ENCODE measurements around the gene PBX3.

DNA sequence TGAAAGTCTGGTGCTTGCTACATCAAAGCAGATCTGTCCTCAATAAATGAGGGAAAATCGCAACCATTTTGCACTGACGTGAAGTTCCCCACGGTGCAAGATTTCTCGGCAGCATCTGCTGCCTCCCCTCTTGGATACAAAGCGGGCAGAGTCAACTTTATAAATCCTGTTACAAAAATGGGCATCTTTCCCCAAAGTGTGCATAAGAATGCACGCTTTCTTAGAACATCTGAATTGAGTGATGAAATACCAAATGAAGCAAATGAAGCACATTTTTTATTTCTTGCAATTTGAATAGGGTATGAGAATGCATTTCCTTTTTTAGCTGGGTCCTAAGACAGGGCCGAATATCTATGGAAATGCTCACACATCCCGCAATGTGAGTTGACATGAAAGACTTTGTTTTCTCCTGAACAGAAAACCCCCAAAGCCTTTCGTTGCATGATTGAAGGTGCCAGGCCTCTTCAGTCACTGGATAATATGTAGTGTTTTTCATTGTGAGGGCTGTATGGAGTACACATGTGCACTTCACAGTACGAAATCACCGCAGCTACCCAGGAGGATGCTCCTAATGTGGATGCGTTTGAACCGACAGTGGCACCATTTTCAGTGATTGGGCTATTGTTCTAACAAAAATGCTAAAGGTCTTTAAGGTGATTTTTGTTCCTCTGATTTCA lies 20.6 kb upstream of the PBX3 start:
- TF ChIP-seq, protein P1, sequence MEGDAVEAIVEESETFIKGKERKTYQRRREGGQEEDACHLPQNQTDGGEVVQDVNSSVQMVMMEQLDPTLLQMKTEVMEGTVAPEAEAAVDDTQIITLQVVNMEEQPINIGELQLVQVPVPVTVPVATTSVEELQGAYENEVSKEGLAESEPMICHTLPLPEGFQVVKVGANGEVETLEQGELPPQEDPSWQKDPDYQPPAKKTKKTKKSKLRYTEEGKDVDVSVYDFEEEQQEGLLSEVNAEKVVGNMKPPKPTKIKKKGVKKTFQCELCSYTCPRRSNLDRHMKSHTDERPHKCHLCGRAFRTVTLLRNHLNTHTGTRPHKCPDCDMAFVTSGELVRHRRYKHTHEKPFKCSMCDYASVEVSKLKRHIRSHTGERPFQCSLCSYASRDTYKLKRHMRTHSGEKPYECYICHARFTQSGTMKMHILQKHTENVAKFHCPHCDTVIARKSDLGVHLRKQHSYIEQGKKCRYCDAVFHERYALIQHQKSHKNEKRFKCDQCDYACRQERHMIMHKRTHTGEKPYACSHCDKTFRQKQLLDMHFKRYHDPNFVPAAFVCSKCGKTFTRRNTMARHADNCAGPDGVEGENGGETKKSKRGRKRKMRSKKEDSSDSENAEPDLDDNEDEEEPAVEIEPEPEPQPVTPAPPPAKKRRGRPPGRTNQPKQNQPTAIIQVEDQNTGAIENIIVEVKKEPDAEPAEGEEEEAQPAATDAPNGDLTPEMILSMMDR (IDR thresholded peaks at IDR 0.05; ENCODE audit: low read depth, low read length, missing input control), result no peak
- TF ChIP-seq TAF1 (conservative IDR thresholded peaks at IDR 0.05) (no peak), RXRA (IDR thresholded peaks at IDR 0.05) (no peak), FOXA2 (IDR thresholded peaks at IDR 0.05) (no peak)
